ENCODE results near the gene RPS14. TPM values are rescaled to one million over a fixed set of nuclear protein-coding genes. Genes with fewer than 3 reads are reported as not detected.
A peak's percentile ranks its signal among the peaks of the same experiment; 100 is the strongest.

RPS14 gene
- total and polyA plus RNA-seq, 2 of the 8 experiments (the other 6 are each of a cell fraction or from before 2014, with no cell fraction given), result 2,548 to 6,423 TPM

- H3K9ac ChIP-seq (replicated peaks in 1 of 4; ENCODE audit: extremely low read depth in 1 of 4, low read depth in 3 of 4, low read length in 3 of 4), result no peak overlapping the region
- H3K4ac ChIP-seq (replicated peaks; ENCODE audit: insufficient read length, low read depth, low read length), result no peak overlapping the region
- no peak overlapping the region for H2BK120ac ChIP-seq (replicated peaks; ENCODE audit: low read depth, low read length)
- H4K20me1 ChIP-seq (replicated peaks in 1 of 2; ENCODE audit: control insufficient read depth in 1 of 2, insufficient read depth in 2 of 2, low read length in 2 of 2), result peaks cover 10 to 27% of the 10 kb centered on the region in 2 experiments
- peak overlapping the region; percentile 13 to 58; a peak in 1 of 4 replicates for H3K4me2 ChIP-seq (ENCODE audit: insufficient read depth in 1 of 2, low read depth in 2 of 2, low read length in 2 of 2)
- no peak overlapping the region for H2AK5ac ChIP-seq (ENCODE audit: low read depth, low read length)
- peaks cover 21 to 46% (median 38%) of the 10 kb centered on the region in 4 experiments for H3K4me1 ChIP-seq (replicated peaks in 1 of 4; ENCODE audit: control insufficient read depth in 3 of 4, insufficient read depth in 4 of 4, low read length in 3 of 4)
- H4K8ac ChIP-seq (ENCODE audit: extremely low read depth, insufficient read depth, low read length), result no peak overlapping the region
- H3K18ac ChIP-seq (ENCODE audit: extremely low read depth, low read length), result no peak overlapping the region
- no peak overlapping the region for H3K27ac ChIP-seq (ENCODE audit: low read depth, low read length)
- H2BK20ac ChIP-seq (ENCODE audit: low read length), result peak overlapping the region; percentile 43; the same call in 1 of the 2 replicates
- H2BK5ac ChIP-seq (ENCODE audit: low read depth, low read length), result no peak overlapping the region
- H3K23ac ChIP-seq (ENCODE audit: insufficient read length), result no peak overlapping the region
- peaks cover 3% of the 10 kb centered on the region; the same call in 1 of the 2 replicates for H3K23me2 ChIP-seq (ENCODE audit: low read depth, low read length)
- H3K14ac ChIP-seq (ENCODE audit: insufficient read length), result no peak overlapping the region
- no peak overlapping the region; the same call in 1 of the 2 replicates for H2BK12ac ChIP-seq (ENCODE audit: low read depth, low read length)
- POLR2A ChIA-PET (ENCODE audit: partially characterized antibody), result interaction anchor here (0.8 to 12.0 kb wide), 10 partner anchors 9 to 67 kb away, joined by 3 to 122 read pairs (median 7); partner anchors contain the start of genes NDST1 and RPS14
- DNase-seq (ENCODE audit: low read depth in 1 of 2, low spot score in 2 of 2) (no peak), FAIRE-seq (no peak)
- CTCF ChIA-PET (ENCODE audit: partially characterized antibody), result interaction anchor here (0.5 to 32.0 kb wide), 16 partner anchors 3 to 175 kb away, joined by 3 to 571 read pairs (median 4); partner anchors contain the start of gene NDST1
- H3K56ac ChIP-seq (replicated peaks; ENCODE audit: insufficient read length, low read depth, low read length), result no peak overlapping the region
- no peaks in the 10 kb centered on the region for H3K9me3 ChIP-seq (ENCODE audit: insufficient read depth in 2 of 2, low read depth in 1 of 2, low read length in 1 of 2)
- peaks cover 24 to 72% of the 10 kb centered on the region in 2 experiments for H3K79me2 ChIP-seq (ENCODE audit: control insufficient read depth in 1 of 2, insufficient read depth in 2 of 2, low read length in 2 of 2)
- H3K4me3 ChIP-seq (ENCODE audit: extremely low read depth in 1 of 4, insufficient read depth in 2 of 4, low read depth in 3 of 4, low read length in 4 of 4), result no peak overlapping the region
- H4K91ac ChIP-seq (replicated peaks; ENCODE audit: insufficient read length, low read length), result no peak overlapping the region
- 62% methylated on average over 9 of the region's 9 CpGs; no CpG with 5 or more reads in 1 of the 2 experiments for WGBS, 2 experiments (ENCODE audit: extremely low coverage in 1 of 2, insufficient coverage in 1 of 2, insufficient read length in 1 of 2, insufficient replicate concordance in 2 of 2, low coverage in 1 of 2, low lambda C conversion rate in 2 of 2, missing lambda C conversion rate in 1 of 2)
- peaks cover 0 to 4% (median 0%) of the 10 kb centered on the region in 4 experiments; a peak in 1 of 8 replicates for H3K36me3 ChIP-seq (ENCODE audit: control insufficient read depth in 2 of 4, insufficient read depth in 4 of 4, low read length in 3 of 4)
- H2AFZ ChIP-seq (ENCODE audit: low read length), result no peak overlapping the region
- H4K5ac ChIP-seq (ENCODE audit: insufficient read length, low read depth, low read length), result no peak overlapping the region
- no peak overlapping the region for H2BK15ac ChIP-seq (ENCODE audit: low read length)
- no peaks in the 10 kb centered on the region for H3K27me3 ChIP-seq (replicated peaks in 1 of 4; ENCODE audit: control insufficient read depth in 3 of 4, extremely low read depth in 1 of 4, insufficient read depth in 3 of 4, low read length in 3 of 4)
- H3K79me1 ChIP-seq (ENCODE audit: low read depth, low read length), result peaks cover 30% of the 10 kb centered on the region
- TF ChIP-seq CHD2 (IDR thresholded peaks at IDR 0.05; ENCODE audit: low read length) (no peak), POLR2A (IDR thresholded peaks at IDR 0.05; ENCODE audit: control extremely low read depth in 1 of 2, low read depth in 2 of 2, low read length in 2 of 2) (no peak), CTCF (IDR thresholded peaks at IDR 0.05; ENCODE audit: control extremely low read depth in 1 of 3, insufficient read depth in 1 of 3, low read depth in 1 of 3, low read length in 3 of 3) (peak in 1 of 3 experiments; percentile 11; a peak in 2 of 4 replicates)
These were observed 40.1 kb upstream of the RPS14 start for GRCh38 chr5:150489360-150490295.
